Testis (tissue), 2 donors: Measurements from ENCODE around the gene PPHLN1.

Experiments
- CTCF ChIP-seq, 3 experiments: fragments of 450-650 bp in 2 of 3; fragments of 200-600 bp in 1 of 3; sonication (generic) in 1 of 3; IDR thresholded peaks; one replicate each; pipeline ENCODE4 v1.5.1; 2016 to 2019; ENCODE audit warnings: antibody characterized with exemption in 3 of 3, mild to moderate bottlenecking in 2 of 3, moderate library complexity in 1 of 3
- POLR2A ChIP-seq: fragments of 450-650 bp; IDR thresholded peaks from one replicate; pipeline ENCODE4 v1.6.1; 2017; ENCODE audit warnings: antibody characterized with exemption, mild to moderate bottlenecking, moderate library complexity

GRCh38 chr12:42445891-42446290, 119.9 kb downstream of the PPHLN1 start:
- no peak for TF ChIP-seq CTCF (IDR thresholded peaks at IDR 0.05)
- TF ChIP-seq POLR2A, result no peak
